AG04449 (cell line): ENCODE measurements around the gene AP4B1.

Experiments used
- CTCF ChIA-PET: fragments of 350-600 bp; formaldehyde crosslinking; extraction: SDS; loops from one replicate; lab custom pipeline; 2021; ENCODE audit warnings: antibody characterized with exemption; lab: Yijun Ruan, JAX
- POLR2A ChIA-PET: fragments of 400-600, 350-600 bp; formaldehyde crosslinking; extraction: SDS; loops from one replicate; lab custom pipeline; 2020; ENCODE audit warnings: antibody characterized with exemption, inconsistent platforms; lab: Yijun Ruan, JAX
- DNase-seq: peaks from one replicate; pipeline ENCODE4 v3.0.0-alpha.2; 2010; ENCODE audit warnings: low read depth, low spot score
- H3K4me3 ChIP-seq: 2 replicates; pipeline ENCODE4 v1.5.1; 2011; ENCODE audit warnings: low read depth, mild to moderate bottlenecking, control low read depth, low read length
- TF ChIP-seq, protein P1 (sequence below): IDR thresholded peaks from one replicate; pipeline ENCODE4 v1.5.1; 2011; ENCODE audit warnings: mild to moderate bottlenecking, moderate library complexity, low read length, control low read depth, inconsistent platforms; ENCODE audit not compliant: insufficient read depth; ENCODE audit errors: missing control alignments

The AP4B1 gene

GRCh38 chr1:113928187-113928930 lies 23.8 kb upstream of the AP4B1 start:
- CTCF ChIA-PET, result interaction anchor here (0.6 to 4.6 kb wide), 8 partner anchors 11 to 354 kb away, joined by 3 to 47 read pairs (median 5); partner anchors contain the start of gene AP4B1
- TF ChIP-seq, protein P1, sequence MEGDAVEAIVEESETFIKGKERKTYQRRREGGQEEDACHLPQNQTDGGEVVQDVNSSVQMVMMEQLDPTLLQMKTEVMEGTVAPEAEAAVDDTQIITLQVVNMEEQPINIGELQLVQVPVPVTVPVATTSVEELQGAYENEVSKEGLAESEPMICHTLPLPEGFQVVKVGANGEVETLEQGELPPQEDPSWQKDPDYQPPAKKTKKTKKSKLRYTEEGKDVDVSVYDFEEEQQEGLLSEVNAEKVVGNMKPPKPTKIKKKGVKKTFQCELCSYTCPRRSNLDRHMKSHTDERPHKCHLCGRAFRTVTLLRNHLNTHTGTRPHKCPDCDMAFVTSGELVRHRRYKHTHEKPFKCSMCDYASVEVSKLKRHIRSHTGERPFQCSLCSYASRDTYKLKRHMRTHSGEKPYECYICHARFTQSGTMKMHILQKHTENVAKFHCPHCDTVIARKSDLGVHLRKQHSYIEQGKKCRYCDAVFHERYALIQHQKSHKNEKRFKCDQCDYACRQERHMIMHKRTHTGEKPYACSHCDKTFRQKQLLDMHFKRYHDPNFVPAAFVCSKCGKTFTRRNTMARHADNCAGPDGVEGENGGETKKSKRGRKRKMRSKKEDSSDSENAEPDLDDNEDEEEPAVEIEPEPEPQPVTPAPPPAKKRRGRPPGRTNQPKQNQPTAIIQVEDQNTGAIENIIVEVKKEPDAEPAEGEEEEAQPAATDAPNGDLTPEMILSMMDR, result no peak
- DNase-seq, result no peak
- POLR2A ChIA-PET, result interaction anchor here (1.6 to 3.9 kb wide), 3 partner anchors 15 to 50 kb away, joined by 4 to 46 read pairs (median 6); partner anchors contain the start of genes AP4B1, DCLRE1B and OLFML3
- H3K4me3 ChIP-seq, result peak overlapping the region; percentile 89

- no peak for DNase-seq
- POLR2A ChIA-PET, result no interaction called here
- CTCF ChIA-PET, result no interaction called here
- H3K4me3 ChIP-seq, result no peak overlapping the region
- TF ChIP-seq, protein P1, result no peak
Measured at GRCh38 chr1:113924473-113924872, 19.9 kb upstream of the AP4B1 start.

- ChIA-PET POLR2A (no interaction called here), CTCF (no interaction called here)
- DNase-seq, result no peak
- no peak overlapping the region for H3K4me3 ChIP-seq
- TF ChIP-seq, protein P1, result no peak
Measured at GRCh38 chr1:113922957-113923356, 18.4 kb upstream of the AP4B1 start.

DNA sequence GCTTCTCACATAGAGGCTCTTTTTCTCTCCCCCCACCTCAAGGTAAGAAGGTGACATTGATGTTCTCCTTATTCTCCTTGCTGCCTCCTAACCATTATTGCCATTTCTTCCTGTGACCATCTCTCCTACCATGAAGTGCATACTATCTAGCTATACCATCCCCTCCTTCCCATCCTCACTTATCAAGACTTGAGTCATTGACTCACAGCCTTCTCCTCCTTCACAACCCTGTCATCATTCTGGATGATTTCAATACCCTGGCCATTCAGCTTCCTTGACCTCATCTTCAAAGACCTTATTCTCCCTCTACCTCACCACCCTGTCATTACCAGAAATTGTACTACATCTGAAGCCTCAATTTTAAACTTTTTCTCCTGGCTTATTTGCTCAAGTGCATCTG lies 13.6 kb upstream of the AP4B1 start:
- ChIA-PET POLR2A (interaction anchor here (1.1 kb wide), 2 partner anchors 13 to 160 kb away, joined by 3 to 4 read pairs; partner anchors contain the start of gene DCLRE1B), CTCF (interaction anchor here (1.4 to 1.7 kb wide), 3 partner anchors 11 to 83 kb away, joined by 4 to 6 read pairs (median 6); partner anchors contain the start of gene HIPK1)
- H3K4me3 ChIP-seq, result no peak overlapping the region
- TF ChIP-seq, protein P1, result no peak
- DNase-seq, result no peak

- TF ChIP-seq, protein P1, result no peak
- CTCF ChIA-PET, result interaction anchor here (1.4 to 1.7 kb wide), 3 partner anchors 11 to 82 kb away, joined by 4 to 6 read pairs (median 6); partner anchors contain the start of gene HIPK1
- DNase-seq, result no peak
- no peak overlapping the region for H3K4me3 ChIP-seq
- POLR2A ChIA-PET, result interaction anchor here (1.1 kb wide), 2 partner anchors 12 to 159 kb away, joined by 3 to 4 read pairs; partner anchors contain the start of gene DCLRE1B
Measured at GRCh38 chr1:113917400-113918082, 12.9 kb upstream of the AP4B1 start.
